ENCODE results near the gene CRYBG3. TPM values are rescaled to one million over a fixed set of nuclear protein-coding genes. Genes with fewer than 3 reads are reported as not detected.

Gene CRYBG3
- total RNA-seq, 3 donors from 2014 or later (not counting 1 experiment from before 2014, with no cell fraction given), result 1.1 to 2.4 (median 1.8) TPM

DNA sequence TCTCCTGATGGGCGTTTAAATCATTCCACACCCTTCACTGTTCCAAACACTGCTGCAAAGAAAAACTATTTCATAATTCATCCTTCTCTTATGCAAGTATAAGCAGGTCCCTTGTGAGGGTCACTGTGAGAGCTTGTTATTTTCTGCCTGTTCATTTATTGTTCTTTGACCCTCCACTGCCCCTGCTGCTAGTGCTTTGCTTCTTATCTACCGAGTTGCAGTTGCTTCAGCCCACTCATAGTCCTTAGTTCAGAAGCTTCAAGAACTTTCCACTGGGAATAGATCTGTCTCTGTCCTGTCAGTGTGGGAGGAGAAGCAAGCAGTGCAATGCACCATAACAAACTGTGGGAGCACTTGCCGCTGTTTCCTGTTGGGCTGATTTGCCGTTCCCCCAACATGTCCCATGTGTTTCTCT, 110.6 kb downstream of the CRYBG3 start:
- Mint-ChIP-seq H3K9me3 (no peaks in the 10 kb centered on the region), H3K27me3 (ENCODE audit: low read depth in 2 of 2) (peaks cover 0 to 7% of the 10 kb centered on the region in 2 donors), H3K36me3 (no peaks in the 10 kb centered on the region), H3K27ac (no peak overlapping the region), H3K4me1 (no peaks in the 10 kb centered on the region), H3K4me3 (no peak overlapping the region)
- Histone ChIP-seq H3K9me3 (ENCODE audit: control insufficient read depth, insufficient read depth, low read length) (no peaks in the 10 kb centered on the region), H3K4me3 (ENCODE audit: low read length) (no peak overlapping the region), H3K27ac (ENCODE audit: low read length) (no peak overlapping the region), H3K4me1 (ENCODE audit: control insufficient read depth, insufficient read depth, low read length) (no peaks in the 10 kb centered on the region), H3K36me3 (ENCODE audit: control insufficient read depth, insufficient read depth, low read length) (no peaks in the 10 kb centered on the region), H3K27me3 (ENCODE audit: control insufficient read depth, insufficient read depth, low read length) (no peaks in the 10 kb centered on the region)
- no peak for ATAC-seq
- intact Hi-C loops (cut with micrococcal nuclease), result no loop called here
- TF ChIP-seq, protein P1, sequence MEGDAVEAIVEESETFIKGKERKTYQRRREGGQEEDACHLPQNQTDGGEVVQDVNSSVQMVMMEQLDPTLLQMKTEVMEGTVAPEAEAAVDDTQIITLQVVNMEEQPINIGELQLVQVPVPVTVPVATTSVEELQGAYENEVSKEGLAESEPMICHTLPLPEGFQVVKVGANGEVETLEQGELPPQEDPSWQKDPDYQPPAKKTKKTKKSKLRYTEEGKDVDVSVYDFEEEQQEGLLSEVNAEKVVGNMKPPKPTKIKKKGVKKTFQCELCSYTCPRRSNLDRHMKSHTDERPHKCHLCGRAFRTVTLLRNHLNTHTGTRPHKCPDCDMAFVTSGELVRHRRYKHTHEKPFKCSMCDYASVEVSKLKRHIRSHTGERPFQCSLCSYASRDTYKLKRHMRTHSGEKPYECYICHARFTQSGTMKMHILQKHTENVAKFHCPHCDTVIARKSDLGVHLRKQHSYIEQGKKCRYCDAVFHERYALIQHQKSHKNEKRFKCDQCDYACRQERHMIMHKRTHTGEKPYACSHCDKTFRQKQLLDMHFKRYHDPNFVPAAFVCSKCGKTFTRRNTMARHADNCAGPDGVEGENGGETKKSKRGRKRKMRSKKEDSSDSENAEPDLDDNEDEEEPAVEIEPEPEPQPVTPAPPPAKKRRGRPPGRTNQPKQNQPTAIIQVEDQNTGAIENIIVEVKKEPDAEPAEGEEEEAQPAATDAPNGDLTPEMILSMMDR (IDR thresholded peaks at IDR 0.05), result no peak
- DNase-seq, result no peak
- WGBS (ENCODE audit: insufficient coverage), result 82% methylated on average over 4 of the region's 4 CpGs

DNA sequence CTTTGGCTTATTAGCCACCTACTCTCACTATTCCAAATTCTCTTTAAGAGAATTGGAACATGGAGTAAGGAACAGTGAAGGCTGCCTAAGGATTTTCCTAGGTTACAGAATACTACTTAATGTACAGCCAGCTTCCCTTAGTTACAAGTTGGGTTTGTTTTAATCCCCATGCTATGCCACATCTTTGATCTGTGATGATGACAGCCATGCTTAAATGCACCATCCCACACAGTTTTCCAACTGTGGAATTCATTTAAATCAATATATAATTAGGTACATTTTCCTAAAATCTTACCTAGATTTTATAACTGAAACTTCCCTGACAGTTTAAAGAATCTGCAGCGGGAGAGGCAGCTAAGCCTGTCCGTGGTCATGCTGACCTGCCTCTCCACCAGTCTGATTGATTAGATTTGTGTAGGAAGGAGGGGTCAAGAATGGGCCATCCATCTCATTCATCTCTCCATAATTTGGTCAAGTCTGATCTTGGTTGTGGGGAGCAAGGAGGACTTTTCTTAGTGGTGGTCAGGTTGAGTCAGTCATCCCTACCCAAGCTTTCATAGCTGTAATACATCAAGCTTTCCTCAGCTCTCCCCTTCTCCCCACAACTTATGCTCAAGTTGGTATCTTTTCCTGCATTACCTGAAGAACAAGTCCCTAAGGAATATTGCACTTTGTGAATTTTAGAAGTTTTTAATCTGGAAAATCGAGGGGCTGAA, 113.3 kb downstream of the CRYBG3 start:
- H3K4me1 Mint-ChIP-seq, result no peaks in the 10 kb centered on the region
- H3K27ac ChIP-seq (ENCODE audit: low read length), result no peak overlapping the region
- 92% methylated on average over 3 of the region's 3 CpGs for WGBS (ENCODE audit: insufficient coverage)
- TF ChIP-seq, protein P1 (IDR thresholded peaks at IDR 0.05), result no peak
- H3K9me3 Mint-ChIP-seq, result no peaks in the 10 kb centered on the region
- intact Hi-C loops (cut with micrococcal nuclease), result no loop called here
- no peak for ATAC-seq
- H3K4me1 ChIP-seq (ENCODE audit: control insufficient read depth, insufficient read depth, low read length), result no peaks in the 10 kb centered on the region
- no peak overlapping the region for H3K27ac Mint-ChIP-seq
- H3K36me3 Mint-ChIP-seq, result no peaks in the 10 kb centered on the region
- H3K9me3 ChIP-seq (ENCODE audit: control insufficient read depth, insufficient read depth, low read length), result no peaks in the 10 kb centered on the region
- H3K27me3 Mint-ChIP-seq (ENCODE audit: low read depth in 2 of 2), result peaks cover 0 to 7% of the 10 kb centered on the region in 2 donors
- H3K4me3 Mint-ChIP-seq, result no peak overlapping the region
- no peaks in the 10 kb centered on the region for H3K27me3 ChIP-seq (ENCODE audit: control insufficient read depth, insufficient read depth, low read length)
- no peak for DNase-seq
- peaks cover 2% of the 10 kb centered on the region for H3K36me3 ChIP-seq (ENCODE audit: control insufficient read depth, insufficient read depth, low read length)
- H3K4me3 ChIP-seq (ENCODE audit: low read length), result no peak overlapping the region

DNA sequence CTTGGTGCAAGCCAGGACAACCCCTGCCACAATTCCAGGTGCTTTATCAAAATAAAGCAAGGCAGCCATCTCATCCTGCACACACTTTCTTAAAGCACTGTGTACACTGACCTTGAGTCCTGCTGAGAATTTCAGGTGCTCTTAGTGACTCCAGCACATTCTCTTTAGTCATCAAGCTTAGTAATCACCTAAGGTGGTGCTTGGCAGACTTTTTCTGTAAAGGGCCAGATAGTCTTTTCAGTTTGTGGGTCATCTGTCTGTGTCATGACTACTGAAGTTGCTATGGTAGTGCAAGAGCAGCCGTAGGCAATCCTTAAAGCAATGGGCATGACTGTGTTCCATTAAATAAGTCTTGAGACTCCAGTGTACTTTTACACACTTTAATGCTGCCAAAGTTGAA, 114.0 kb downstream of the CRYBG3 start:
- Mint-ChIP-seq H3K4me1 (no peaks in the 10 kb centered on the region), H3K36me3 (no peaks in the 10 kb centered on the region), H3K4me3 (no peak overlapping the region), H3K27me3 (ENCODE audit: low read depth in 2 of 2) (peaks cover 0 to 6% of the 10 kb centered on the region in 2 donors), H3K9me3 (no peaks in the 10 kb centered on the region), H3K27ac (no peak overlapping the region)
- TF ChIP-seq, protein P1 (IDR thresholded peaks at IDR 0.05), result no peak
- DNase-seq (no peak), ATAC-seq (no peak)
- no peak overlapping the region for H3K4me3 ChIP-seq (ENCODE audit: low read length)
- peaks cover 2% of the 10 kb centered on the region for H3K36me3 ChIP-seq (ENCODE audit: control insufficient read depth, insufficient read depth, low read length)
- WGBS (ENCODE audit: insufficient coverage), result 91% methylated on average over 1 of the region's 1 CpG
- no peak overlapping the region for H3K27ac ChIP-seq (ENCODE audit: low read length)
- H3K27me3 ChIP-seq (ENCODE audit: control insufficient read depth, insufficient read depth, low read length), result no peaks in the 10 kb centered on the region
- H3K4me1 ChIP-seq (ENCODE audit: control insufficient read depth, insufficient read depth, low read length), result no peaks in the 10 kb centered on the region
- intact Hi-C loops (cut with micrococcal nuclease), result no loop called here
- H3K9me3 ChIP-seq (ENCODE audit: control insufficient read depth, insufficient read depth, low read length), result no peaks in the 10 kb centered on the region

DNA sequence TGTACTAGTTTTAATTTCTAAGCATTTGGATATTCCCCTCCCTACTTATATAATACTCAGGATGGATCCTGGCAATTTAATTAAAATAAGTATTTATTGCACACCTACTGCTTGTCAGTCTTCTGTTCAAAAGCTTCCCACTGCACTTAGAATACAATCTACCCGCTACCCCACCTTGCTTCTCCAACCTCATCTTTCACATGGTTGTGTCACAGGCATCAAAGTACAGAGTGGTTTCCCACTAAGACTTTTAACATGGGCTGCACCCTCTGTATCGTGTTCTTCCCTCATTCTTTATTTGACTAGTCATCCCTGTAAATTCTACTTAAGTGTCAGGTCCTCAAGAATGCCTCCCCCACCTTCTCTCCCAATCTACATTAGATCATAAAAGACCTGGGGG, 115.4 kb downstream of the CRYBG3 start:
- DNase-seq (no peak), ATAC-seq (no peak)
- TF ChIP-seq, protein P1 (IDR thresholded peaks at IDR 0.05), result no peak
- Histone ChIP-seq H3K4me3 (ENCODE audit: low read length) (no peak overlapping the region), H3K36me3 (ENCODE audit: control insufficient read depth, insufficient read depth, low read length) (peaks cover 7% of the 10 kb centered on the region), H3K27me3 (ENCODE audit: control insufficient read depth, insufficient read depth, low read length) (no peaks in the 10 kb centered on the region), H3K27ac (ENCODE audit: low read length) (no peak overlapping the region), H3K4me1 (ENCODE audit: control insufficient read depth, insufficient read depth, low read length) (no peaks in the 10 kb centered on the region), H3K9me3 (ENCODE audit: control insufficient read depth, insufficient read depth, low read length) (no peaks in the 10 kb centered on the region)
- Mint-ChIP-seq H3K36me3 (no peaks in the 10 kb centered on the region), H3K4me3 (no peak overlapping the region), H3K4me1 (no peaks in the 10 kb centered on the region), H3K27ac (no peak overlapping the region), H3K9me3 (no peaks in the 10 kb centered on the region), H3K27me3 (ENCODE audit: low read depth in 2 of 2) (no peaks in the 10 kb centered on the region)
- WGBS (ENCODE audit: insufficient coverage), result 93% methylated on average over 2 of the region's 2 CpGs
- intact Hi-C loops (cut with micrococcal nuclease), result no loop called here
